NCI-H1694 treated with DMSO at 0.1 percent for 48 hours (cell line): Measurements from ENCODE around the gene ZBED3.
"Not testable (repeated sequence)": the region's sequence is repeated elsewhere in the genome, so short reads cannot be mapped to it uniquely, and the experiment has no call there.

Experiments used
- DNase-seq: peaks from one replicate; lab custom pipeline; 2025; lab: John Stamatoyannopoulos, UW

The ZBED3 gene, protein sequence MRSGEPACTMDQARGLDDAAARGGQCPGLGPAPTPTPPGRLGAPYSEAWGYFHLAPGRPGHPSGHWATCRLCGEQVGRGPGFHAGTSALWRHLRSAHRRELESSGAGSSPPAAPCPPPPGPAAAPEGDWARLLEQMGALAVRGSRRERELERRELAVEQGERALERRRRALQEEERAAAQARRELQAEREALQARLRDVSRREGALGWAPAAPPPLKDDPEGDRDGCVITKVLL

DNA sequence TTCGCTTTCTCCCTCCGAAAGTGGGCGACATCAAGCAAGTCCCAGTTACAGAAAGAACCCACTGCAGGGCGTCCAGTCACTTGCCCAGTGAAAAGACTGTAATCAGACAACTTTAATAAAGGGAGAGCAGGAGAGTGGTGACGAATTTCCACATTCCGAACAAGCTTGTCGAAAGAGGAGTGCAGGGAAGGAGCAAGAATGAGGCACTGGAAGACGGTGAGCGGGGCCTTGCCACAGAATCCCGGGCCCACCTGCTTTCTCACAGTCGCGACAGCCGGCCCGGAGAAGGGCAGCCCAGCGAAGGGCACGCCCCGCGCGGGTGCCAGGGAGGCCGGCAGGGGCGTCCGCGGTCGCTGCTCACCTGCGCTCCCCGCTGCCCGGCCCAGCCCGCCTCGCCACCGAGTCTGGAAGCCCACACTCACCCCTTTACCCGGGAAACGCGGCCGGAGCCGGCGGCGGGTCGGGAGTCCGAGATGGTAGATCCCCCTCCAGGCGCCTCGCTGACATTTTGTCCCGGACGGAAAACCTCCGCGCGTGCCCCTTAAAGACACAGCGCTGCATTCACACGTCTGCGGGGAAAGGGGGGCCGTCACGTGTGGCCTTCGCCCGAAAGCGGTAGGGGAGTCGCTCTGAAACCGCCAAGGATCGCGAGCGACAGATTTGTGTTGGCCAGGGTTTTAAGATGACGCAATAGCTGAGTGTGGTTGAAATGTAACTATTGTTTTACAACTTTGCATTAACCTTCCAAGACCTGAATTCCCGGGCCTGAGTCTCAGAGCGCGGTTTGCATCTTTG lies at the start of gene ZBED3:
Gene ZBED3 (minus strand): TSS at position 597 of the 795 bp plus-strand sequence. CDS start 9,407 bp downstream, outside the sequence.
- peak; percentile 73 for DNase-seq

DNA sequence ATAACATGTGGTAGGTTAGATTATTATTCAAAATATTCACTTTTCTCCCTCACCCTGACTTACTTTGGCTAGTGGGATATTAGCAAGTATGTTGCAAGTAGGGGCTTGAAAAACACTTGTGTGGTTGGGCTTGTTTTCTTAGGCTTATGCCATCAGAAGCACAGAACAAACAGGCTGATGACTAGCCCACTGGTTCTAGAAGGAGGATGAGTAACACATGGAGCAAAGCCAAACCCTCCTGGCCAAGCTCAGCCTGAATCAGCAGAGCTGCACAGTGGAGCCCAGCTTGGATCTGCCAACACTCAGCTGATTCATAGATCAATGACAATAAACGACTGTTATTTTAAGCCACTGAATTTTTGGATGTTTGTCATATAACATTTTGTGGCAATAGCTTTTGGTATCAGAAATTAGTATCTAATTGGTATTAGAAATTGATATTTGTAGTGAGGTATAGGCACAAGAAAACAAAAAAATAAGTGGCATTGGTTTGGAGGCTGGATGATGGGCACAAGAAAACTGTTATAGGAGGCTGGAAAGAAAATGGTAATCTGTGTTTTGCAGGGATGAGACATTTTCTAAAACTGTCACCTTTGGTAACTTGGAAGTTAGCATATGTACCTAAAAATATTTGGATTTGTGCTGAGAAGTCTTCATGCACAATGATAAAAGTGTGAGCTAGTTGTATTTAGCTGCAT lies 46.1 kb upstream of the ZBED3 start:
- peak; percentile 23 for DNase-seq

GRCh38 chr5:77131361-77131760 lies 44.3 kb upstream of the ZBED3 start:
- DNase-seq = no peak

DNA sequence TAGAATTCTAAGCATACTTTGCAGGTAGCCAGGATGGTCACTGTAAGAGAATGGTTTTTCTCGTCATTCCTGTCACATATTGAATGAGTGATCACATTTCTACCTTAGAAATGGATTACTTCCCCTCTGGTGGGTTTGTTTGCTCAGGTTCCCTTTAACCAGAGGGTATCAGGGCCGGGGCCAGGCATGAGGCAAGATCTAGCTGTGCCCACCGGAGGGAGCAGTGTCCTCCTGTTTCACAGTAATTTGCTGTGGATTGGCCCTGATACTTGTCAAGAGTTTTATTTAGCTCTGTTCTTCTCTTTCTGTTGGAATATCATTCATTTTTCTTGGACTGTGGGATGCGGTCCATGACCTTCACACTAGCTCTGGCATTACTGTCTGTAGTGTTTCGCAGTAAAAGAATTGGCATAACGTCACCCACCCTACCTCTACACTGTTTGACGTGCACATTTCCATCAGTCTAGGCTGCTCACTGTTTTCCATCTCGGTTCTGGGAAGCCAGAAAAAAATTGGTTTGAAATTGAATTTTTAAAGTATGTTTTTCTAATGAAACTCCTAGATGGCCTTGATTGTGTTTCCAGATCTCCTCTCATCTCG lies 42.4 kb upstream of the ZBED3 start:
- DNase-seq = peak; percentile 9

DNA sequence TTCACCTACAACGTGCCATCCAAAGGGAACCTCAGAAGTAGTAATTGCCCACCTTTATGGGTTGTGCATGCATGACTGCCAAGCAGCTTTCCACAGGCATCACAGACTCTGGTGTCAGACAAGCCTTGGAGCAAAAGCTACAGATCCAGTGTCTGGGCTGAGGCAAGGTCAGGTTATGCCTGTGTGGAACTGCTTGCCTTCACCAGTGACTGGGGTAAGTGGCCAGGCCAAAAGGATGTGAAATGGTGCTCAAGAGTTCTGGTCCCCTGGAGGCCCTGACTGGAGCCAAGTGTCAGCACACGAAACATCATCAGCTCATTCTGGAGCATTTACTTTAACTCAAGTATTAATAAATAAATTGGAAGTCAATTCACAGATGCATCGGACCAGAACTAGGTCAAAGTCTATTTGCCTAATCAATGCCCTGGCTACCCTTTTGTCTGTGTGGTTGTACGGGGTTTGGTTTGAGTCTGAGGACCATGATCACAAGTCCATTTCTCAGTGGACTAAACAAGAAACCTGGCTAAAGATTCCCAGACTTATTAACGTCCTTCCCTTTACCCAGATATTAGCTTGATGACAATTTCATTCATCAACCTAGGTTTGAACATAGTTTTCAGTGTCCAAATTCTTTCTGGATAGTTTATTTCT lies 41.5 kb upstream of the ZBED3 start:
- no peak for DNase-seq

- no peak for DNase-seq
These were observed 36.0 kb upstream of the ZBED3 start for GRCh38 chr5:77123057-77123456.

DNA sequence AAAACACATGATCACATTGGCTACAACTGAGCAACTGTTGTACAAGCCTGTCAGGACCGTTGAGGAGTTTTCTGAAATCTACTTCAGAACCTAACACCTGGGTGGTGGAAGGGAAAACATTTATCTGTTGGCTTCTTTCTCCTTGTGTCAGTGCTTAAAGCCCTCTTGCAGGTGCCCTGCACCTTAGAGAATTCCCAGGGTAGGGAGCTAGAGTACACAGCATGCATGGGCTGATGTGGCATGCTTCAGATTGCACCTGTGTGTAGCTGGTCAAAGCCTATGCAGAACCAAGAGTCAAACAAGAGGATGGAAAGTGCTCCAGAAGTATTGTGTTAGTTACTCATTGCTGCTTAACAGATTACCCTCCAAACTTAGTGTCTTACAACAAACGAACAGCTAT lies 33.6 kb upstream of the ZBED3 start:
- no peak for DNase-seq

DNA sequence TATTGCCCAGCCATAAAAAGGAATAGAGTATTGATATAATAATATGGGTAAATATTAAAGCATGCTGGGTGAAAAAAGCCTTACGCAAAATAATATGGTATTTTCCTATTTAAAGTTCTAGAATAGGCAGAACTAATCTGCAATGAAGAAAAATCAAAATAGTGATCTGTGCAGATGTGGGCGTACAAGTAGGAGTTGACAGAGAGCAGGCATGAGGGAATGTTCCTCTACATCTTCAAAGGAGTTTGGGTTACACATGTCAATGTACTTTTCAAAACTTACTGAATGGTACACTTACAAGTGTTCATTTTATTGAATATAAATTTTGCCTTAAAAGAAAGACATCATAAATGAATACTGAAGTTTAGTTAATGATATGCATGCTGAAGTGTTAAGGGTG lies 33.0 kb upstream of the ZBED3 start:
- no peak for DNase-seq

GRCh38 chr5:77117161-77117560 lies 30.1 kb upstream of the ZBED3 start:
- no peak for DNase-seq

DNA sequence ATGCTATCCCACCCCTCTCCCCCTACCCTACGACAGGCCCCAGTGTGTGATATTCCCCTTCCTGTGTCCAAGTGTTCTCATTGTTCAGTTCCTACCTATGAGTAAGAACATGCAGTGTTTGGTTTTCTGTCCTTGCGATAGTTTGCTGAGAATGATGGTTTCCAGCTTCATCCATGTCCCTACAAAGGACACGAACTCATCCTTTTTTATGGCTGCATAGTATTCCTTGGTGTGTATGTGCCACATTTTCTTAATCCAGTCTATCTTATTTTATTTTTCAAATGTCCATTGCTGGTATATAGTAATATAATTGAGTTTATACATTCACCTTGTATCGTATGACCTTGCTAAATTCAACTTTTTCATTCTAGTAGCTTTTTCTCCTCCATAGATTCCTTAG lies 19.9 kb upstream of the ZBED3 start:
- not testable (repeated sequence) for DNase-seq

- no peak for DNase-seq
These were observed 17.7 kb upstream of the ZBED3 start for GRCh38 chr5:77104813-77105212.

DNA sequence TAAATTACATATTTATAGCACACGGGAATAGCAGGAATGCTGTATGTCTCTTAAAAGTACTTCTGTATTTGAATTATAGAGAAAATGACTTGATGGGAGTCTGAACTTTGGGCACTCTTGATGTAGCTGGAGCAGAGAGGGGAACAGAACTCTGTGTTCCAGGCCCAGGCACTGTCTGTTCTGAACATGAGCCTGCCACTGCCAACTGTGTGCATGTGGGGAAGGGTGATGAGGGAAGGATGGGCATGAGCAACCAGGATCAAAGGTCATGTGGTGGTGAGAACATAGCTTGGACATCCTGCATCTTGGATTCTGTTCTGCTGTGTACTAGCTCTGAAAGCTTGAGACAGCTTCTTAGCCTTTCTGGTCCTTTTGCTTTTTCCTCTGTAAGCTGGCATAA lies 16.4 kb upstream of the ZBED3 start:
- no peak for DNase-seq

GRCh38 chr5:77102549-77102948 lies 15.5 kb upstream of the ZBED3 start:
- DNase-seq = no peak

- DNase-seq = no peak
These were observed 14.2 kb upstream of the ZBED3 start for GRCh38 chr5:77101298-77101697.

DNA sequence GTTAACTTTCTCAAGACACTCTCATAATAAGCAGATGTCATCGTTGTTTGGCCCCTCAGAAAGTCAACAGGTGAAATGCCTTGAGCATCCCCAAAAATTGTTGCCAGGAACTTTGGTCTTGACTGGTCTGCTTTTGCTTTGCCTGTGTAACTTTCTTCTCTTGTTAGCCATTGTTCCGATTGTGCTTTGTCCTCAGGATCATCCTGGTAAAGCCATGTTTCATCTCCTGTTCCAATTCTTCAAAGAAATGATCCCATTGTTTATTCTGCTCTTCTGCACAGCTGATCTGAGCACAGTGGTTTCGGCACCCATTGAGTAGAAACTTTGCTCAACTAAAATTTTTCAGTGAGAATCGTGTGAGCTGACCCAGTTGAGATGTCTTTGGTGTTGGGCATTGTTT lies 8.1 kb upstream of the ZBED3 start:
- DNase-seq = no peak

DNA sequence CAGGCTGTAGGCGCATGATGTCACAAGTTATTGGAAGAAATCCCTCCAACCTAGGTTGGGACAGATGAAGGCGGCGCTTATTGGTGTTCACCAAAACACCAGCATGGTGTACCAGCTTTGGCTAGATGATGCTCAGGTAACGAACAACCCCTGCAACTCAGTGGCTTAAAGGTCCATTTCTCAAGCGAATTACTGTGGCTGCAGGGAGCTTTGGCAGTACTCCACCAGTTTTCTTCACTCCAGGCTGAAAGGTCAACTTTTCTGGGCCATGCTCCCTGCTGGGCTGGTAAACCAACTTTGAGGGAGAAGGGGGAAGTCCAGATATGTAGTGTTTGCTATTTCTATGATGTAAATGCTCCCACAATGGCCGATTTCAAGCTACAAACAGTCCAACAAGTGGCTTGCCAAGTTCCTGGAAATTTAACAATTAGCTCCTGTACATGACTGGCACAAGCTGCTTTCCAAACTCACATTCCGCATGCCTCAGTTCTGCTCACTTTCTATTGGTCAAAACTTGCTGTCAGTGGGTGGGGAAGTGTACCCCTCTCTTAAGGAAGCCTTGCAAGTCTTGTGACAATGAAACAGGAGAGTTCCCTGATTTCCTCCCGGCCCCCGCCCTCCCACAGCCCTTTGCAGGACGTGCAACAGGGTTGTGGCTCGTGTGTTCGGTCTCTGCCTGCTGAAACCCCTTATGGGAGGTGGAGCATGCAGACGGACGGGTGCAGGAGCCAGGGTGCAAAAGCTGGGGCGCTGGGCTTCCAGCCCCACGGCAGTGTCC lies 588 bp upstream of the ZBED3 start:
- no peak for DNase-seq

DNA sequence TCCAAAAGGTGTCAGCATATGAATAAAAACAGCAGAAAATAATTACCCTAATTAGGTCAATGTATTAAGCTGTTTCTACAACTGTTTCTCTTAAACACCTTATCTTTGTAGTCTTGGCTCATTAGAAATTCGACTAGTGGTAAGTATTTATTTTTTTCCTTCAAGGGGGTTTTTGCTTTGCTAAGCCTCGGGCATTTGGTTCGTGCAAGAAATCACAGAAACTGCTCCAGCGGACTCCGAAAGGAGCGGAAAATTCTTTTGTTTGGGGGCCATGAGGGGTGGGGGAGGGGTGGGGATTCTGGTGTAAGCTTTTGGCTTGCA lies 757 bp downstream of the ZBED3 start:
- no peak for DNase-seq

DNA sequence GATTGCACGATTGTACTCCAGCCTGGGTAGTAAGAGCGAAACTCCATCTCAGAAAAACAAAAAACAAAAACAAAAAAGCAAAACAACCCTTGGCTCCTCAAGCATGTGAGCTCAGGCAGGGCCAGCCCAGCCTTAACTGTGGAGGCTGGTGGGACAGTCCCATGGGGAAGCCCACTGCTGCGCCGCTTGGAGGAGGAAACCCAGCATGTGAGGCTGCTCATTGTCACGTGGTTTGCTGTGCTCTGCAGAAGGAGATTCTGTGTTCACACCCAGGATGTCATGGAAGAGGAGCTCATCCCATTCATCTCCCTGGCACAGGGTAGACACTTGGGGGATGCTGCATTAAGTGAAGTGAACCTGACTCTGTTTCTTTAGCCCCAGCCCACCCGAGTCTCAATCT lies 4.0 kb downstream of the ZBED3 start:
- DNase-seq = no peak

DNA sequence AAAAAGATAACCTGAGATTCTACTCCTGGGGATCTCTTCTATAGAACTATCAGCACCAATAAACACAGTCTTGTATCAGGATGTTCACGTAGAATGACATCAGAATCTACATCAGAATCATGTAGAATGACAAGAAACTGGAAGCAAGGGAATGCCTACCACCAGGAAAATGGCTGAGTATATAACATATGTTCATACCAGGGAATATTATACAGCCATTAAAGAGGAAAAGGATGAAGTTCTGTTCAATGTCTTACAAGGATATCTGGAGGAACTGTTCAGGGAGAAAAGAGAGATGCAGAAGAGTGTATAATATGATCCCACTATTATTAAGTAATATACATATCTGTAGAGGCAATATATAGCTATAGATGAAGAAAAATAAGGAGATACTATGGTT lies 4.8 kb downstream of the ZBED3 start:
- no peak for DNase-seq

DNA sequence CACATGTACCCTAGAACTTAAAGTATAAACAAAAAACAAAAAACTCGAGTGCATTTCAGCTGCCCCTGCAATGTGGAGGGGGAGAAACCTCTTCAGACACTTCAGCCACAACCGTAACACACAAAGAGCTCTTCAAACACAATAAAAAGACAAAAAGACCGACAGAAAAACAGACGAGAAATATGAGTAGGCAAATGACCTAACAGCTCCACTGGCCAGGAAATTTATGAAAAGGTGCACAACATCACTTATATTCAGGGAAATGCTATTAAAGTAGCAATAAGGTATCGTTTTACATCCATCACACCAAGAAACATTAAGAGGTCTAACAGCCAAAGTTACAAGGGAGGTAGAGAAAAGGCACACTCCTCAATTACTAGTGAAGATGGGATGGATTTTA lies 6.2 kb downstream of the ZBED3 start:
- DNase-seq = no peak

DNA sequence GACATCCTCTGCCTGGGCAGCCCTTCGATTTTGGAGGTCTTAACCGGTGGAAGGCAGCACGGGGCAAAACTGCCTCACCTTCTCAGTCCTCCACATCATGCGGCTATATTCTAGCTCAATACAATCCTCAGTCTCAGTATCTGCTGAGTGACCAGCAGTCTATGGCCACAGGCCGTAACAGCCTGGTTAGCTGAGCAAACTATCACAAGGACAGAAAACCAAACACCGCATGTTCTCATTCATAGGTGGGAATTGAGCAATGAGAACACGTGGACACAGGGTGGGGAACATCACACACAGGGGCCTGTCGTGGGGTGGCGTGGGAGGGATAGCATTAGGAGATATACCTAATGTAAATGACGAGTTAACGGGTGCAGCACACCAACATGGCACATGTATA lies 6.6 kb downstream of the ZBED3 start:
- not testable (repeated sequence) for DNase-seq

GRCh38 chr5:77077829-77078176 lies 9.3 kb downstream of the ZBED3 start:
- DNase-seq = no peak
